Measurements from ENCODE around the gene TICAM2.

The TICAM2 gene

DNA sequence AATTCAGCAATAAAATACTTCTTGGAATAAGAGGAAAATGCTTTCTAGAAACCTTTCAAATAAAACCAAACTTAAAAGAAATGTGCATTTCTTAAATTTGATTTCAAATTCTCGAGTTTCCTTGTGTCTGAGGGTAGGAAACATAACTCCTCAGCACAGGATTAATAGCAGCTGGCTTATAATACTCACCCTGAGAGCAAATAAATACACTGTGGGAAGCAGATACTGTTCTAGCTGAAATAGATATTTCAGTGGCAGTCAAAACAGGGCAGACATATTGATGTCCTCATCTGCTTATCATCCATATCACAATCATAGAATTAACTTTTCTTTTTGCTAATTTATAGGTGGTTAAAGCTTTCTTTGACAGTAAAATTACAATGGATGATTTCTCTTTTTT lies 33.6 kb downstream of the TICAM2 start:
- DNase-seq (ENCODE audit: low spot score) = no peak

GRCh38 chr5:115565233-115565632 lies 37.0 kb downstream of the TICAM2 start:
- DNase-seq (ENCODE audit: low spot score) = no peak

- DNase-seq (ENCODE audit: low spot score) = no peak
Observed at GRCh38 chr5:115561176-115561575, 41.1 kb downstream of the TICAM2 start.

- DNase-seq (ENCODE audit: low spot score) = no peak
Observed at GRCh38 chr5:115559524-115559923, 42.8 kb downstream of the TICAM2 start.

GRCh38 chr5:115558388-115558956 lies 43.8 kb downstream of the TICAM2 start:
- DNase-seq (ENCODE audit: low spot score) = no peak

- no peak for DNase-seq (ENCODE audit: low spot score)
Observed at GRCh38 chr5:115557667-115558387, 44.5 kb downstream of the TICAM2 start.

- no peak for DNase-seq (ENCODE audit: low spot score)
Observed at GRCh38 chr5:115556276-115556675, 46.0 kb downstream of the TICAM2 start.

- no peak for DNase-seq (ENCODE audit: low spot score)
Observed at GRCh38 chr5:115555084-115555633, 47.1 kb downstream of the TICAM2 start.

GRCh38 chr5:115553082-115553481 lies 49.2 kb downstream of the TICAM2 start:
- no peak for DNase-seq (ENCODE audit: low spot score)

DNA sequence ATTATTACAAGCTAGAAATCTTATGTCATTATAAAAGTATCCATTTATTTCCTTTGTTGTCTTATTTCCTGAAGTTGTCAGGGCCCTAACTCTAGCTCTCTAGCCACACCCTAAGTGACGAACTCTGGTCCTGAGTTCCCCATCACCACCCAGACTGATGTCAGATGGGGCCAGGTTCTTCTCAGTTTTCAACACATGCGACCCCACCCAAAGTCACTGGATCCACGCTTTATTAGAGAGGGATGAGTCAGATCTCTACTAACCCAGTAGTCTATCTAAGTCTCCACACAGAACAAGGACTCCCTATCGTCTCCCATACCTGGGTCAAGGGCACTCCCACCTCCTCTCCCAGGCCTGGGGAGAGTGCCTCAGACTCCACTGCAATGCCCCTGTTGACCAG lies 50.9 kb downstream of the TICAM2 start:
- DNase-seq (ENCODE audit: low spot score) = no peak

GRCh38 chr5:115549154-115549553 lies 53.1 kb downstream of the TICAM2 start:
- DNase-seq (ENCODE audit: low spot score) = peak; percentile 8

DNA sequence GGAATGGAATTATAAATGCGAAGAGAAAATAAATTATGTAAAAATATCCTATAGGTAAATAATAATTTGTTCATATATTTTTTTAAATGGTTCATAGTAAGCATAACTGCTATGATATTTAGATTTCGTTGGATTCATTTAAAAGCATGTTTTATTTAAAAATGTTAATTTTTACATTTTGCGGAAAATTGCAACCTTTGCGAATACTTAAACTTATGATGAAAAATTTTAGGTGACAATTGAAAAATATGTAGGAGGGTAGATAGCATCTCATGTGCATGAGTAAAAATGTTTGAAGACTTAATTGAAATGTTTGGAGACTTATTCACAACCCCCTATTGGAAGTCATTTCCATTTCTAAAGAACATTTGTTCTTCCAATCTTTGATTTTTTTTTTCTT lies 53.6 kb downstream of the TICAM2 start:
- no peak for DNase-seq (ENCODE audit: low spot score)

DNA sequence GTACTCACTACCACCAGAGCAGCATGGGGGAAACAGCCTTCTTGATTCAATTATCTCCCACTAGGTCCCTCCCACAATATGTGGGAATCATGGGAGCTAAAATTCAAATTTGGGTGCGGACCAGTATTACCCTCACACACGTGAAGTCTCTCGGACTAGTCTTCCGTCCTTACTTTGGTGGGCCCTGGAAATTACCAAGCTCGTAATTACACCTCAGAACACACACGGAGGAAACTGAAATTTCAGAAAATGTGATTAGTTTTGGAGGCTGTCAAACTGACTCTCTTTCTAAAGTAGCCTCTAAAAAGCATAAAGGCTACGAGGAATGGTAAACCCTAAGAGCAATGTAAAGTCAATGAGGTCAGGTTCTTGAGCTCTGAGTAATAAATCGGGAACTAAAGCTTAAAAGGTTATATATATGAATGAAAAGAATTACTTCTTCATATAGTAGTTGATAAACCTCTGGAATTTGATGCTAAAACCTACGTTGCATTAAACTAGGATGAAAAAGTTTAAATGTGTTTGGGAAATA lies 56.9 kb downstream of the TICAM2 start:
- DNase-seq (ENCODE audit: low spot score) = no peak

DNA sequence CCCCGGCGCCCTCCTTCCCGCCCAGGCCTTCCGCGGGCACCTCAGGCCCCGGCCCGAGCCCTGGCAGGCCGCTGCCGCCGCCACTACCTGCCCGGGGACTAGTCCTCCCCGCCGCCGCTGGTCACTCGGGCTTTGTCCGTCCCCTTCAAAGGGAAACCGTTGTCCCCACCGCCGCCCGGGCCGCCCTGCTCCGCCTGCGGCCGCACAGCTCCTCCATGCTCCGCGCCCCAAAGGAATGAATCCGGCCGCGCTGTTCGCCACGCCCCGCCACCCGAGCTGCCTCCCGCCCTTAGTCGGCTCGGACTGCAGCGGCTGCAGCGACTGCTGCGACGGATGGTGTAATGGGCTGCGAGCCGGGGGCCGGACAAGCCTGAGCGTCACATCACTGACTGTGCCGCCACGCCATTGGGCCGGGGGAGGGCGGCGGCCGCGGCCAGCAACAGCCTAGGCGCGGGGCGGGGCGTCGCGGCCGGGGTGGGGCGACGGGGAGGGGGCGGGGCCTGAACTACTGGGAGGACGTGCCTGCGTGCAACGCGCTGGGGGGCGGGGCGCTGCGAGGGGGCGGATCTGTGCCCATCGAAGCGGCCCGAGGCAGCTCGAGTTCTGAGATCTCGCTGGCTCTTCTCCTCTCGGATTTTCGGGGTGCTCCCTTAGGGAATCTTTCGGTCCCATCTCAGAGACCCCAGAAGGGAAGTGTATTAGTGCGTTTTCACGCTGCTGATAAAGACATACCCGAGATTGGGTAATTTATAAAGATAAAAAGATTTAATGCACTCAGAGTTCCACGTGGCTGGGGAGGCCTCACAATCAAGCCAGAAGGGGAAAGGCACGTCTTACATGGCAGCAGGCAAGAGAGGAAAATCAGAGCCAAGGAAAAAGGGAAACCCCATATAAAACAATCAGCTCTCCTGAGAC lies 57.6 kb downstream of the TICAM2 start, which contains the start of gene FEM1C:
TSS of gene FEM1C (minus strand) at position 340 of the 915 bp plus-strand sequence. CDS start 1,282 bp downstream, outside the sequence.
- peak; percentile 96 for DNase-seq (ENCODE audit: low spot score)

GRCh38 chr5:115544043-115544435 lies 58.2 kb downstream of the TICAM2 start:
- DNase-seq (ENCODE audit: low spot score) = peak; percentile 48

GRCh38 chr5:115543365-115544042 lies 58.8 kb downstream of the TICAM2 start:
- DNase-seq (ENCODE audit: low spot score) = no peak

DNA sequence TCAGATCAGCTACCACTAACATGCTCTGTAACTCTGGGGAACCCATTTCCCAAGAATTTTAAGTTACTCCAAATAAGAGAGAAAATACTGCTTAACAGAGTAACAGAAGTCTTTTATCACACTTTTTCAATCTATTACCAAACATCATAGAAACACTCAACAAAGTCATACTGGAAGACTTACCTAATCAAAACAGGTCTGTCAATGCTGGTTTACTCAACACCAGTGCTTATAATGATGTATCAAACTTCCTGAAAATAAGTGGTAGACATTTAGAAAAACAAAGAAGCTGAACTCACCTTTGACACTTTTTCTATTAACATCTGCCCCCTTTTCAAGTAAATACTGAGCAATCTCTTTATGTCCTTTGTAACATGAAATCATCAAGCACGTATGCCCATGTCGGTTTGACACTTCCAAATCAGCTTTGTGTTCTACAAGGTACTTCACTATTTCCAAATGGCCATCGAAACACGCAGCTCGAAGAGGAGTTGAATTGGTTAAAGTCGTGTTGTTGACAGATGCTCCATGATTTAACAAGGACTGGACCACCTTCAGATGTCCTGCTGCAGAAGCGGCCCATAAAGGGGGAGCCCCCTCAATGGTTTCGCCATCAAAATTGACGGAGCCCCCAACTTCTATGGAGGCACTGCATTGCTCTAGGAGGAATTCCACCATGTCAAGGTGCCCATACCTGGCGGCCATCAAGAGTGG lies 59.5 kb downstream of the TICAM2 start:
- no peak for DNase-seq (ENCODE audit: low spot score)

- DNase-seq (ENCODE audit: low spot score) = no peak
Observed at GRCh38 chr5:115542086-115542485, 60.2 kb downstream of the TICAM2 start.

DNA sequence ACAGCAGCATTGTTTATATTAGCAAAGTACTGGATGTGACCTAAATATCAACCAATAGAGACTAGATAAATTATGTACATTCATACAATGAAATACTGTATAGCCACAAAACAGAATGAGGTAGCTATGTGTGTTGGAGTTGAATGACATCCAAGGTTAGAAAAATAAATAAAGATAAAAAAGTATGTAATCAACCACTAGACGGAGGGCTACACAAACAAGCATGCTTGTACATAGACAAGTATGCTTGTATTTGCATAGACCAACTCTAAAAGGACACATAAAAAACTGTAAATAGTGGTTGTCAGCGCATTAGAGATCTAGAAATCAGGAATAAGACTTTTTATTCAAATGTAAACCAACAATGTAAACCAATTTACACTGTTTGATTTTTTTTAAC lies 60.7 kb downstream of the TICAM2 start:
- DNase-seq (ENCODE audit: low spot score) = no peak

GRCh38 chr5:115535479-115536035 lies 66.7 kb downstream of the TICAM2 start:
- no peak for DNase-seq (ENCODE audit: low spot score)

- DNase-seq (ENCODE audit: low spot score) = no peak
Observed at GRCh38 chr5:115532517-115532916, 69.8 kb downstream of the TICAM2 start.

All from activated CD4-positive, alpha-beta T cell treated with anti-CD3 and anti-CD28 coated beads, Interleukin-2, Interleukin-4, amounts not matched to agents 100 ng/mL and 50 ng/mL, durations not matched to agents 16 hours and 8 hours (primary cell).